Right lobe of liver (tissue), 6 donors: Measurements from ENCODE around the gene GRM5. TPM values are rescaled to one million over a fixed set of nuclear protein-coding genes. Genes with fewer than 3 reads are reported as not detected.
A peak's percentile ranks its signal among the peaks of the same experiment; 100 is the strongest.
"Not testable (repeated sequence)": the region's sequence is repeated elsewhere in the genome, so short reads cannot be mapped to it uniquely, and the experiment has no call there.

Experiments used
- ATAC-seq, 4 donors: fragments of 200-7000 bp; cut with Tn5 transposase; one replicate each; pipeline ENCODE4 v1.9.1; 2020; ENCODE audit warnings: mild to moderate bottlenecking in 4 of 4, moderate library complexity in 4 of 4
- DNase-seq, 3 donors: peaks; one replicate each; pipeline ENCODE4 v3.0.0-alpha.2; 2020
- H3K27ac ChIP-seq, 3 donors: fragments of 200-600 bp; one replicate each; pipeline ENCODE4 v1.8.0; 2022
- H3K27me3 ChIP-seq, 2 donors: fragments of 200-600 bp; one replicate each; pipeline ENCODE4 v1.8.0; 2022
- H3K36me3 ChIP-seq, 4 donors: fragments of 200-600 bp; sonication (generic) in 1 of 4; one replicate each; pipeline versions ENCODE4 v1.5.1 to v1.8.0; 2017 to 2022; ENCODE audit warnings: control low read depth in 1 of 4
- H3K4me1 ChIP-seq, 4 donors: fragments of 200-600 bp; sonication (generic) in 1 of 4; one replicate each; pipeline versions ENCODE4 v1.5.1 to v1.8.0; 2017 to 2022; ENCODE audit warnings: control low read depth in 1 of 4
- H3K4me3 ChIP-seq, 3 donors: fragments of 200-600 bp; one replicate each; pipeline ENCODE4 v1.8.0; 2022
- H3K9me3 ChIP-seq, 4 donors: fragments of 200-600 bp; sonication (generic) in 1 of 4; one replicate each; pipeline versions ENCODE4 v1.5.1 to v1.8.0; 2017 to 2022; ENCODE audit warnings: control low read depth in 1 of 4
- CTCF ChIP-seq, 4 donors: fragments of 200-600 bp in 3 of 4; fragments of 450-650 bp in 1 of 4; IDR thresholded peaks; one replicate each; pipeline versions ENCODE4 v1.5.1 to v1.8.0; 2016 to 2022; ENCODE audit warnings: antibody characterized with exemption in 4 of 4, mild to moderate bottlenecking in 2 of 4
- POLR2A ChIP-seq: fragments of 450-650 bp; IDR thresholded peaks from one replicate; pipeline ENCODE4 v1.6.1; 2017; ENCODE audit warnings: antibody characterized with exemption, mild to moderate bottlenecking
- WGBS: methylation state at CpG from one replicate; pipeline ENCODE4 v1.1.6; 2018; ENCODE audit warnings: low coverage, low lambda C conversion rate; ENCODE audit not compliant: insufficient coverage; ENCODE audit errors: missing lambda C conversion rate; 5-methylcytosine and 5-hydroxymethylcytosine counted together
- intact Hi-C, 2 donors: fragments of 100-400 bp; cut with DNase I; formaldehyde crosslinking; loops; one replicate each; pipeline versions ENCODE4 v1.11.2 to v1.14.1; 2022
- total RNA-seq, 6 experiments: library from RNA; depleted of rRNA in 2 of 6; stranded (reverse); fragments of >200 nt in 2 of 6; fragmentation: NEBNext Ultra II Directional in 3 of 6; extraction: Animal tissue kit (Norgen Biotek cat#: 25700) in 3 of 6; gene quantifications; one replicate each; pipeline versions ENCODE4 v1.1.0 to v1.2.4, GENCODE V29; 2016 to 2023
- donor health status: DM: no; HTN: yes; CAD: no.
- donor health status: DM: no; HTN: no; CAD: no.
- donor health status: DM: no; HTN: no; CAD: no.
- donor health status: DM: no; HTN: yes; CAD: no.
- donor health status: DM: no; HTN: yes; CAD: no.

GRM5 gene
- total RNA-seq, 6 experiments from 2014 or later = not detected

DNA sequence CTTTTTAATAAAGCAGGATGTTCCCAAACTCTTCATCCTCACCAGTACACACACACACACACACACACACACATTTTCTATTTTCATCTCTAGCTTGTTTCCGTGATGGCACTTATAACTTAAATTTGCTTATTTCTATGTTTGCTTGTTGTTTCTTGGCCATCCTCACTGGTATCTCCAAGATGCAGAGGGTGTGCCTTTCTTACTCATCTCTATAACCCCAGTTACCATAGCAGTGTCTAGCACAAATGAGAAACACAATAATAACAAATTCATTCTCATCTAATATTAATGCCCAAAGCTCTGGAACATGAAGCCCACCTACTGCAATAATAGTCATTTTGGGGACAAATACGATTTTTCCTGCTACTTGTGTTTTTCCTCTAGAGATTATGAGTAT lies 156.3 kb downstream of the GRM5 start:
- no peak overlapping the region for H3K4me3 ChIP-seq
- H3K4me1 ChIP-seq = no peaks in the 10 kb centered on the region
- H3K27me3 ChIP-seq = no peaks in the 10 kb centered on the region
- intact Hi-C loops = no loop called here
- H3K9me3 ChIP-seq = no peaks in the 10 kb centered on the region
- no peak overlapping the region for H3K27ac ChIP-seq
- TF ChIP-seq POLR2A = no peak
- H3K36me3 ChIP-seq = no peaks in the 10 kb centered on the region
- ATAC-seq (no peak), DNase-seq (no peak)
- 60% methylated on average over 2 of the region's 2 CpGs for WGBS

GRCh38 chr11:88901436-88901835 lies 164.3 kb downstream of the GRM5 start:
- H3K4me1 ChIP-seq, H3K36me3 ChIP-seq, H3K9me3 ChIP-seq, H3K4me3 ChIP-seq, ATAC-seq, H3K27me3 ChIP-seq, DNase-seq, intact Hi-C loops, H3K27ac ChIP-seq: not testable (repeated sequence)
- WGBS = 42% methylated on average over 2 of the region's 2 CpGs

DNA sequence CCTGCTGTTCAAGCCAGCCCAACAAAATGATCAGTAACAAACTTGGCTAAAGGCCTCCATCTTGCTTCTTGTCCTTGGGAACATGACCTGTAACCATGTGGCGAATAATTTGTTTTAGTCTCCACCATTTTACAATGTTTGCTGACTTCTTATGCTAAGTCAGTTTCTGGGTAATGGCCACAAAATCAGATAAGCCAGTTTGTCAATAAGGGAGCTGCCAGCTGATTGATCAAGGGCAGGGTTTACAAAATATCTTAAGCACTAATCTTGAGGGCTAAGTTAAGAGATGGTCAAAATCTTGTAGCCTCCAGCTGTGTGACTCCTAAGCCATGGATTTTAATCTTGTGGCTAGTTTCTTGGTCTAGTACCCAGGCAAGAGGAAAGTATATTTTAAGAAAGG lies 176.9 kb downstream of the GRM5 start:
- H3K4me1 ChIP-seq, H3K27ac ChIP-seq, ATAC-seq, DNase-seq, H3K36me3 ChIP-seq, H3K9me3 ChIP-seq, H3K27me3 ChIP-seq, H3K4me3 ChIP-seq, intact Hi-C loops: not testable (repeated sequence)
- WGBS = 43% methylated on average over 1 of the region's 1 CpG

GRCh38 chr11:88886796-88887195 lies 179.0 kb downstream of the GRM5 start:
- H3K4me1 ChIP-seq = no peaks in the 10 kb centered on the region
- intact Hi-C loops = no loop called here
- no peaks in the 10 kb centered on the region for H3K27me3 ChIP-seq
- no peak for TF ChIP-seq POLR2A
- TF ChIP-seq CTCF (IDR thresholded peaks at IDR 0.05) = peak; percentile 45 to 63 (median 55)
- no peak overlapping the region for H3K4me3 ChIP-seq
- H3K36me3 ChIP-seq = no peaks in the 10 kb centered on the region
- H3K27ac ChIP-seq = no peak overlapping the region
- DNase-seq = peak in 1 of 3 donors; percentile 56
- 22% methylated on average over 3 of the region's 3 CpGs for WGBS
- H3K9me3 ChIP-seq = no peaks in the 10 kb centered on the region
- peak; percentile 76 to 87 (median 81) for ATAC-seq

DNA sequence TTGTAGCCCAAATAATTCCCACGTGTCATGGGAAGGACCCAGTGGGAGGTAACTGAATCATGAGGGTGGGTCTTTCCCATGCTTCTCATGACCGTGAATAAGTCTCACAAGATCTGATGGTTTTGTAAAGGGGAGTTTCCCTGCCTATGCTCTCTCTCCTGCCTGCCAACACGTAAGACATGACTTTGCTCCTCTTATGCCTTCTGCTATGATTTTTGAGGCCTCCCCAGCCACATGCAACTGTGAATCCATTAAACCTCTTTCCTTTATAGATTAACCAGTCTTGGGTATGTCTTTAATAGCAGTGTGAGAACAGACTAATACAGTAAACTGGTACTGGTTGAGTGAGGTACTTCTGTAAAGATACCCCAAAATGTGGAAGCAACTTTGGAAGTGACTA lies 183.0 kb downstream of the GRM5 start:
- H3K4me1 ChIP-seq, H3K9me3 ChIP-seq, ATAC-seq, H3K36me3 ChIP-seq, H3K27ac ChIP-seq, intact Hi-C loops, DNase-seq, H3K4me3 ChIP-seq, H3K27me3 ChIP-seq: not testable (repeated sequence)
- WGBS = 90% methylated on average over 3 of the region's 3 CpGs

DNA sequence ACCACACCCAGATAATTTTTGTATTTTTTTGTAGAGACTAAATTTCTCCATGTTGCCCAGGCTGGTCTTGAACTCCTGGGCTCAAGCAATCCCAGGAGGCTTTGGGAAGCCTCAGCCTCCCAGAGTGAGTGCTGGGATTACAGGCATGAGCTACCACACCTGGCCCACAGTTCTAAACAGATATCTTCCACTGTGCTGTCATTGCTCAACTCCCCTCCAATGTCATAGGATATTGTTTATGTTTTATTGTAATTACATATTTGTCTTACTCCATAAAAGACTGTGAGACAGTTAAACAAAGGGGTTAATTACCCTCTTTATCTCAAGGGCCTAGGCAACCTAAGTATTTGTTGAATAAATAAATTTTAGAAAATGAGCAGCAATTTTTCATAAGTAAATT lies 204.2 kb downstream of the GRM5 start:
- intact Hi-C loops = no loop called here
- no peak for ATAC-seq
- TF ChIP-seq POLR2A (no peak), CTCF (IDR thresholded peaks at IDR 0.05) (no peak)

GRCh38 chr11:88860431-88860830 lies 205.4 kb downstream of the GRM5 start:
- DNase-seq, H3K4me1 ChIP-seq, H3K27me3 ChIP-seq, H3K36me3 ChIP-seq, ATAC-seq, intact Hi-C loops, H3K27ac ChIP-seq, H3K4me3 ChIP-seq, H3K9me3 ChIP-seq: not testable (repeated sequence)
- 94% methylated on average over 4 of the region's 4 CpGs for WGBS

More for the DNA sequence above, 204.2 kb downstream of the GRM5 start:
- no peak for DNase-seq
- Histone ChIP-seq H3K9me3 (no peaks in the 10 kb centered on the region), H3K4me3 (no peak overlapping the region), H3K36me3 (no peaks in the 10 kb centered on the region), H3K4me1 (no peaks in the 10 kb centered on the region), H3K27me3 (no peaks in the 10 kb centered on the region), H3K27ac (no peak overlapping the region)

DNA sequence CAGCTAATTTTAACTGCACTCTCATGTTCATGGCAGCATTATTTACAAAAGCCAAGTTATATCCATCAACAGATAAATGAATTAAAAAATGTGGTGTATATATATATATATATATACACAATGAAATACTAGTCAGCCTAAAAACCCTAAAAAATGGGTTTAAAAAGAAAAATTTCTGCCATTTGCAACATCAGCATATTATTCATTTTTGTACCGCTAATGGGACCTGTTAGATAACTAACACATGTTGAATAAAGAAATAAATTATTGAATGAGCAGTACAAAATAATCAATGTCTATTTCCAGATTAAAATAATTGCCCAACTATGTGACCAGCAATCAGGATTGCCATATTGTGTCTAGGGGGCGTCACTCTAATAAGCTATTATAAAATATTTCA lies 211.8 kb downstream of the GRM5 start:
- H3K36me3 ChIP-seq, ATAC-seq, intact Hi-C loops, H3K27ac ChIP-seq, H3K27me3 ChIP-seq, DNase-seq, H3K9me3 ChIP-seq, H3K4me1 ChIP-seq, H3K4me3 ChIP-seq: not testable (repeated sequence)
- WGBS = 81% methylated on average over 2 of the region's 2 CpGs

DNA sequence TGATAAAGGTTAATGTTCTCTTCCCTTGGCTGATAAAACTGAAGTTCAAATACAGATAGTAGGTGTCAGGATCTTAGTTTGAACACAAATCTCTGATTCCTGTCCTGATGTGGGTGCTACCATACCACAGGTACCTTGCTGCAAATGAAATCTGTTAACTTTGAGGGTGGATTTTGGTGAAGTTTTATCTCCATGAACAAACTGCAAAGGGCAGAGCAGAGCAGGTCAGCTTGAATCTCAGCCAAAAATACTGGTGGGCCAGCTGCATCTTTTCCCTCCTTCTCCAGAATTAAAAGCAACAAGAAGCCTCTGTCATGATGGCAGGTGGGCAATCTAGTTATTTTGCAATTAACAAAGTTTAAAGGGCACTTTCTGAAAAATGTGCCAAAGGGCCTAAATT lies 214.2 kb downstream of the GRM5 start:
- H3K4me1 ChIP-seq, DNase-seq, H3K36me3 ChIP-seq, H3K4me3 ChIP-seq, H3K9me3 ChIP-seq, H3K27ac ChIP-seq, intact Hi-C loops, H3K27me3 ChIP-seq: not testable (repeated sequence)
- peak in 2 of 4 donors; percentile 35 to 54 for ATAC-seq

DNA sequence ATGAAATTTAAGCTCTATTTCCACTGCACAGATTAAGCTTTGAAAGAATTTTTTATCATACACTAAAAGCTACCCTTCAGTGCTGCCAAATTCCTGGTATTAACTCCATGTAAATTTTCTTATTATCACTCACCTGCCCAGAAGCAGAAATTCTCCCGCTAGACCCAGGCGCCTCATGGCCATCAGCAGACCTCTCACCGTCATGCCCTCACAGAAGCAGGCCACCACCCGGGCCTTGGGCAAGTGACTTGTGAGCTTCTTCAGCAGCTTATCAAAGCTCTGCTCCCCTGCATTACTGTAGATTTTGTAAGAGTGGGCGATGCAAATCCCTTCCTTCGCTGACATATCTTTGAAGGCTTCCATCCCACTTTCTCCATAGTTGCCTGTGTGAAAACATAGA lies 216.0 kb downstream of the GRM5 start:
- ATAC-seq, H3K27ac ChIP-seq: not testable (repeated sequence)

More for the DNA sequence above, 216.0 kb downstream of the GRM5 start:
- DNase-seq = peak in 1 of 3 donors; percentile 20
- H3K4me3 ChIP-seq, H3K27me3 ChIP-seq, H3K36me3 ChIP-seq, H3K9me3 ChIP-seq, H3K4me1 ChIP-seq, intact Hi-C loops: not testable (repeated sequence)
- WGBS = 96% methylated on average over 4 of the region's 6 CpGs
